Kidney epithelial cell (primary cell): ENCODE results near the gene FILIP1. TPM values are rescaled to one million over a fixed set of nuclear protein-coding genes. Genes with fewer than 3 reads are reported as not detected.

Experiments used
- DNase-seq: peaks from one replicate; pipeline ENCODE4 v3.0.0-alpha.2; 2010; ENCODE audit warnings: low read depth
- H3K27me3 ChIP-seq: 2 replicates; pipeline ENCODE4 v1.6.0; 2011; ENCODE audit warnings: low read length; ENCODE audit not compliant: control insufficient read depth, insufficient read depth
- H3K36me3 ChIP-seq: 2 replicates; pipeline ENCODE4 v1.5.1; 2011; ENCODE audit warnings: low read length; ENCODE audit not compliant: control insufficient read depth, insufficient read depth
- H3K4me3 ChIP-seq: 2 replicates; pipeline ENCODE4 v1.5.1; 2011; ENCODE audit warnings: low read depth, mild to moderate bottlenecking, control low read depth, low read length
- total RNA-seq: library from RNA; depleted of rRNA; stranded (reverse); fragments of >200 nt; gene quantifications from 2 replicates; pipeline ENCODE4 v1.2.3, GENCODE V29; 2015
- TF ChIP-seq, protein P1 (sequence below): IDR thresholded peaks from 2 replicates; pipeline ENCODE4 v1.5.1; 2011; ENCODE audit warnings: mild to moderate bottlenecking, moderate library complexity, low read length, control low read depth, inconsistent platforms; ENCODE audit not compliant: insufficient read depth, poor library complexity, severe bottlenecking

Gene FILIP1
- total RNA-seq, 1 donor from 2014 or later: 0.04 TPM

DNA sequence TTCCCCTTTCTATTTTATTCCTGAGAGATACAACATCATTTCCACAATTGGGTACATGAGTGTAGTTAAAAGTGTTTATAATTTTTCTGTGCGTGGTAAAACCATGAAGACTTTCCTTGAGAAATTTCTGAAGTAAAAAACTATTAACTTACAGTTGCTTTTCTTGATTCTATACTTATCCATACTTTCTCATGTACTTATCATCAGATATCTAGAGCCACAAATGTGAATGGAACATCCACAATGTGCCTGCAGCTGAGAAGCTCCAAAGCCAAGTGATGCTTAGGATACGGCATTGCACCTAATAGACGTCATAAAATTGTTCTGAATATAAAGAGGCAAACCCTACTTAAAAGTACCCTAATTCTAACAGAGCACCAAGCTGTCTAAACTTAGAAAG lies 2.9 kb downstream of the FILIP1 start:
- Histone ChIP-seq H3K27me3 (no peaks in the 10 kb centered on the region), H3K4me3 (no peak overlapping the region), H3K36me3 (no peaks in the 10 kb centered on the region)
- TF ChIP-seq, protein P1, sequence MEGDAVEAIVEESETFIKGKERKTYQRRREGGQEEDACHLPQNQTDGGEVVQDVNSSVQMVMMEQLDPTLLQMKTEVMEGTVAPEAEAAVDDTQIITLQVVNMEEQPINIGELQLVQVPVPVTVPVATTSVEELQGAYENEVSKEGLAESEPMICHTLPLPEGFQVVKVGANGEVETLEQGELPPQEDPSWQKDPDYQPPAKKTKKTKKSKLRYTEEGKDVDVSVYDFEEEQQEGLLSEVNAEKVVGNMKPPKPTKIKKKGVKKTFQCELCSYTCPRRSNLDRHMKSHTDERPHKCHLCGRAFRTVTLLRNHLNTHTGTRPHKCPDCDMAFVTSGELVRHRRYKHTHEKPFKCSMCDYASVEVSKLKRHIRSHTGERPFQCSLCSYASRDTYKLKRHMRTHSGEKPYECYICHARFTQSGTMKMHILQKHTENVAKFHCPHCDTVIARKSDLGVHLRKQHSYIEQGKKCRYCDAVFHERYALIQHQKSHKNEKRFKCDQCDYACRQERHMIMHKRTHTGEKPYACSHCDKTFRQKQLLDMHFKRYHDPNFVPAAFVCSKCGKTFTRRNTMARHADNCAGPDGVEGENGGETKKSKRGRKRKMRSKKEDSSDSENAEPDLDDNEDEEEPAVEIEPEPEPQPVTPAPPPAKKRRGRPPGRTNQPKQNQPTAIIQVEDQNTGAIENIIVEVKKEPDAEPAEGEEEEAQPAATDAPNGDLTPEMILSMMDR: no peak
- no peak for DNase-seq

DNA sequence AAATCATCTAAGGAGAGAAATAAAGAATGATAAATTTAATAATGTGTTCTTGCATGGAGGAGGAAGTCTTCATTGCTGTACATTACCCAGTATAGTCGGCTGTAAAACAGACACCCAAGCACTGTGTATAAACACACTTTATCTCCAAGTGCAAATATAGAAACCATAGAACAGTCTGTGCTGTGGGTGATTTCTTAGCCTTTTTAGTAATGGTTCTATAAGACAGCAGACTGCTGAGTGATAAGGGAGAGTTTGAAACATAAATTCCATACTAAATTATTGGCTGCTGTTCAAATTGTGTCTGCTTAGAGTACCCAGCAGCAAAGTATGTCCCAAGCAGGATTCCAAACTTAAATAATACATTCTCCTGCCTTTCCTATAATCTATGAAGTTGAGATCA lies 4.6 kb downstream of the FILIP1 start:
- Histone ChIP-seq H3K27me3 (no peaks in the 10 kb centered on the region), H3K4me3 (no peak overlapping the region), H3K36me3 (no peaks in the 10 kb centered on the region)
- DNase-seq: no peak
- TF ChIP-seq, protein P1: no peak

DNA sequence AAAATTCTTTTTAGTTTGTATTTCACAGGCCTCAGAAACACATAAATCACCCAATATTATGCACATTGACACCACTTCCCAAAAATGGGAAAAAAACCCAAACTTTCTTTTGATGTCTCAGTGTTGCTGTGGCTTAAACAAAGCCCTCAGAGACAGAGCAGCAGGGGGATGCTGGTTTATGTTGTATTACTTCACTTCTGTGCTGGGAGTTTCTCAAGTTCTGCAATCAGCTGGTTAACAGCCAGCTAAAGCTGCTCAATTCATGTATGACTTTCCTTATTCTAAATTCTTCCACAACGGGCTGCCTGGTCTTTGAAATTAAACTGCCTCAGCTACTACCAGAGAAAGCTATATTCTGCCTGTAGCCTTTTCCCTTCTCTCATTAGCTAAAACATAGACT lies 5.6 kb downstream of the FILIP1 start:
- Histone ChIP-seq H3K27me3 (no peaks in the 10 kb centered on the region), H3K4me3 (no peak overlapping the region), H3K36me3 (no peaks in the 10 kb centered on the region)
- TF ChIP-seq, protein P1: no peak
- DNase-seq: no peak

DNA sequence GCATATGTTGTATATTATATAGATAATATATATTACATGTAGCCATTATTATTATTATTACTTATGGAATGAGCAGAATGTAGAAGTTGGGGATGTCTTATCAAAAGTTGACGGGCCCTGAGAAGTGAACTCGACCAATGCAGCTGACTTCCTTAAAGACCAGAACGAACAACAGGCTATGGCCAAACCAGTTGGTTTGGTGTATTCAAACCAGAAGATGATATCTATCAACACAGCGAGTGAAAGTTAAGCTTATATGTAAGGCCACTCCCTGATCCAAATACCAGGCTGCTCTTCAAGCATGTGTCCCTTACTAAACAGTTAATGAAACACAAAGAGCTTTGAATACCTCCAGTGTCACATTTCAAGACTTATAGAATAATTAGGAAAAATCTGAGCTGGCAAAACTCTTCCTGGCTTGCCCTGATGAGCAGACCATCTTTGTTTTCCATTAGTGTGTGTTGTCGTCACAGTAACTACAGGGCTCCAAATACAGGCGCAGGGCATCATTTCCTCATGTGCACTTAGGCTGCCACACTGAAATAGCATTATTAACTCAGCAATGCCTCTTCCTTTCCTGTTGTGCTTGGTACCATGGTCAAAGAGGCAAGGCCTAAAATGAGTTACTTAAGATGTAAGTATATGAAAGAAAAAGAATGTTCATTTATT lies 6.6 kb downstream of the FILIP1 start:
- no peak overlapping the region for H3K4me3 ChIP-seq
- H3K36me3 ChIP-seq: no peaks in the 10 kb centered on the region
- TF ChIP-seq, protein P1: no peak
- no peak for DNase-seq
- H3K27me3 ChIP-seq: no peaks in the 10 kb centered on the region

DNA sequence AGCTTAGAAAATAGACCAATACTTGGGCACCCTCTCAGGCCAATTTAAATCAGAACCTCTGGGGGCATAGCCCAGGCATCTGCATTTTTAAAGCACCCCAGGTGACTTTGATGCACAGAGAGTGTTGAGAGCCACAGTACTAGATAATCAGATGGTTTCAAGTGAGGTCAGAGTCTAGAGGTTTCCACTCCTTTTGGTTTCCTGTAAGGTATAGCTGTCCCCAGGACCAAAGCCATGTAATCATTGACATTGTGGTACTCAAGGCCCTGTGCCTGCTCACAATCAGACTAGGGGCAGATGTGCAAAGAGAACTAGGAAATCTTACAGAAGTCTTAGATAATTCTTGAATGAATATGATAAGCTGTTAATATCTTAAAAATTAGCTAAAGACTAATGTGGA lies 9.1 kb downstream of the FILIP1 start:
- TF ChIP-seq, protein P1: no peak
- DNase-seq: no peak
- Histone ChIP-seq H3K27me3 (no peaks in the 10 kb centered on the region), H3K4me3 (no peak overlapping the region), H3K36me3 (no peaks in the 10 kb centered on the region)
